ENCODE measurements around the gene RARB.

RARB gene

GRCh38 chr3:25510797-25511196 is 82.7 kb downstream of the RARB start:
- DNase-seq = no peak

GRCh38 chr3:25511972-25512721 is 84.1 kb downstream of the RARB start:
- no peak for DNase-seq

GRCh38 chr3:25513642-25514266 is 85.7 kb downstream of the RARB start:
- no peak for DNase-seq

- no peak for DNase-seq
Measured at GRCh38 chr3:25515171-25515570, 87.1 kb downstream of the RARB start.

- DNase-seq = no peak
Measured at GRCh38 chr3:25520926-25521559, 93.0 kb downstream of the RARB start.

- no peak for DNase-seq
Measured at GRCh38 chr3:25527336-25527735, 99.3 kb downstream of the RARB start.

GRCh38 chr3:25527801-25528200 is 99.7 kb downstream of the RARB start:
- no peak for DNase-seq

- DNase-seq = no peak
Measured at GRCh38 chr3:25531971-25532370, 103.9 kb downstream of the RARB start.

GRCh38 chr3:25532431-25533162 is 104.5 kb downstream of the RARB start:
- no peak for DNase-seq

GRCh38 chr3:25533399-25533798 is 105.3 kb downstream of the RARB start:
- no peak for DNase-seq

- DNase-seq = no peak
Measured at GRCh38 chr3:25534007-25534406, 105.9 kb downstream of the RARB start.

GRCh38 chr3:25536521-25537391 is 108.7 kb downstream of the RARB start:
- no peak for DNase-seq

- DNase-seq = no peak
Measured at GRCh38 chr3:25537516-25537915, 109.5 kb downstream of the RARB start.

- no peak for DNase-seq
Measured at GRCh38 chr3:25540273-25540672, 112.2 kb downstream of the RARB start.

GRCh38 chr3:25542492-25543039 is 114.5 kb downstream of the RARB start:
- DNase-seq = no peak

GRCh38 chr3:25547103-25547502 is 119.0 kb downstream of the RARB start:
- DNase-seq = no peak

- DNase-seq = no peak
Measured at GRCh38 chr3:25547943-25548674, 120.0 kb downstream of the RARB start.

GRCh38 chr3:25548836-25549235 is 120.8 kb downstream of the RARB start:
- DNase-seq = no peak

GRCh38 chr3:25552251-25552650 is 124.2 kb downstream of the RARB start:
- DNase-seq = no peak

GRCh38 chr3:25554376-25554775 is 126.3 kb downstream of the RARB start:
- DNase-seq = no peak

- DNase-seq = no peak
Measured at GRCh38 chr3:25555695-25556437, 127.8 kb downstream of the RARB start.
